ENCODE measurements around the gene RRP1.

- TF ChIP-seq, protein P1, sequence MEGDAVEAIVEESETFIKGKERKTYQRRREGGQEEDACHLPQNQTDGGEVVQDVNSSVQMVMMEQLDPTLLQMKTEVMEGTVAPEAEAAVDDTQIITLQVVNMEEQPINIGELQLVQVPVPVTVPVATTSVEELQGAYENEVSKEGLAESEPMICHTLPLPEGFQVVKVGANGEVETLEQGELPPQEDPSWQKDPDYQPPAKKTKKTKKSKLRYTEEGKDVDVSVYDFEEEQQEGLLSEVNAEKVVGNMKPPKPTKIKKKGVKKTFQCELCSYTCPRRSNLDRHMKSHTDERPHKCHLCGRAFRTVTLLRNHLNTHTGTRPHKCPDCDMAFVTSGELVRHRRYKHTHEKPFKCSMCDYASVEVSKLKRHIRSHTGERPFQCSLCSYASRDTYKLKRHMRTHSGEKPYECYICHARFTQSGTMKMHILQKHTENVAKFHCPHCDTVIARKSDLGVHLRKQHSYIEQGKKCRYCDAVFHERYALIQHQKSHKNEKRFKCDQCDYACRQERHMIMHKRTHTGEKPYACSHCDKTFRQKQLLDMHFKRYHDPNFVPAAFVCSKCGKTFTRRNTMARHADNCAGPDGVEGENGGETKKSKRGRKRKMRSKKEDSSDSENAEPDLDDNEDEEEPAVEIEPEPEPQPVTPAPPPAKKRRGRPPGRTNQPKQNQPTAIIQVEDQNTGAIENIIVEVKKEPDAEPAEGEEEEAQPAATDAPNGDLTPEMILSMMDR (IDR thresholded peaks at IDR 0.05), result no peak
- no peak for TF ChIP-seq EP300 (IDR thresholded peaks at IDR 0.05)
These were observed 57.1 kb downstream of the RRP1 start for GRCh38 chr21:43846430-43846829.

Measured in tibial nerve (tissue), 4 donors.